Left forelimb (tissue), 1 donor: ENCODE results near the gene C1QTNF8.
"Not testable (repeated sequence)": the region's sequence is repeated elsewhere in the genome, so short reads cannot be mapped to it uniquely, and the experiment has no call there.

Source experiments
- DNase-seq: peaks from one replicate; pipeline ENCODE4 v3.0.0-alpha.2; 2018; ENCODE audit warnings: low spot score

Gene C1QTNF8

DNA sequence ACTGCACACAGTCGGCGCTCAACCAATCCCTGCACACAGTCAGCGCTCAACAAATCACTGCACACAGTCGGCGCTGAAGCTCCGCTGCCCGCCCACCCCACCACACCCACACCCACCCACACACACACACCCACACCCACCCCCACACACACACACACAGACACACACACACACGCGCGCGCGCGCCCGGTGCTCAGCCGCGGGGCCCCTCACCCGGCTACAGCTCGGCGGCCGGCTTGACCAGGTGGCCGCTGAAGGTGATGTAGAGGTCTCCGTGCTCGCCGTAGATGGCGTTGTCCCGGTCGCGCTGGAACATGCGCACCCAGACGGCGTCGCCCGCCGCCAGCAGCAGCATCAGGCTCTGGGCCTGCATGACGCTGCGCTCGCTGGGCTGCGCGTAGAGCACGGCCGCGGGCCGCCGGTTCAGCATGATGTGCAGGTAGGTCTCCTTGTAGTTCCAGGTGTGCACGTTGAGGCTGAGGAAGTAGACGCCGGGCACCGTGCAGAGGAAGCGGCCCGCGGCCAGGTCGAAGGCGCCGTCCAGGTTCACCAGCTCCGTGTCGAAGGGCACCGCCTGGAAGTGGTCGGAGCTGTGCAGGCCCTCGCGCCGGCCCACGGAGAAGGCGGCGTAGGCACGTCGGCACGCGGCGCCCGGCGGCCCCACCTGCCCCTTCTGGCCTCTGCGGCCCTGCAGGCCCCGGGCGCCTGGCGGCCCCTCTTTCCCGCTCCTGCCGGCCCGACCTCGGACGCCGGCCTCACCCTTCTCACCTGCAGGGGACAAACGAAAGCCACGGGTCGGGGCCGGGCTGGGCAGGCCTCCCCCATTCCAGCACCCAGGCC lies 2.5 kb downstream of the C1QTNF8 start:
- no peak for DNase-seq

DNA sequence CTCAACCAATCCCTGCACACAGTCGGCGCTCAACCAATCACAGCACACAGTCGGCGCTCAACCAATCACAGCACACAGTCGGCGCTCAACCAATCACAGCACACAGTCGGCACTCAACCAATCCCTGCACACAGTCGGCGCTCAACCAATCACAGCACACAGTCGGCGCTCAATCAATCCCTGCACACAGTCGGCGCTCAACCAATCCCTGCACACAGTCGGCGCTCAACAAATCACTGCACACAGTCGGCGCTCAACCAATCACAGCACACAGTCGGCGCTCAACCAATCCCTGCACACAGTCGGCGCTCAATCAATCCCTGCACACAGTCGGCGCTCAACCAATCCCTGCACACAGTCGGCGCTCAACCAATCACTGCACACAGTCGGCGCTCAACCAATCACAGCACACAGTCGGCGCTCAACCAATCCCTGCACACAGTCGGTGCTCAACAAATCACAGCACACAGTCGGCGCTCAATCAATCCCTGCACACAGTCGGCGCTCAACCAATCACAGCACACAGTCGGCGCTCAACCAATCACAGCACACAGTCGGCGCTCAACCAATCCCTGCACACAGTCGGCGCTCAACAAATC lies 3.3 kb downstream of the C1QTNF8 start:
- DNase-seq = not testable (repeated sequence)

GRCh38 chr16:1091992-1092552 lies 4.0 kb downstream of the C1QTNF8 start:
- no peak for DNase-seq

- no peak for DNase-seq
Observed at GRCh38 chr16:1090620-1091587, 5.1 kb downstream of the C1QTNF8 start.

- no peak for DNase-seq
Observed at GRCh38 chr16:1089822-1090619, 6.0 kb downstream of the C1QTNF8 start.

- DNase-seq = no peak
Observed at GRCh38 chr16:1089439-1089821, 6.6 kb downstream of the C1QTNF8 start.

- no peak for DNase-seq
Observed at GRCh38 chr16:1088295-1089170, 7.5 kb downstream of the C1QTNF8 start.

GRCh38 chr16:1086443-1086842 lies 9.6 kb downstream of the C1QTNF8 start:
- DNase-seq = not testable (repeated sequence)

DNA sequence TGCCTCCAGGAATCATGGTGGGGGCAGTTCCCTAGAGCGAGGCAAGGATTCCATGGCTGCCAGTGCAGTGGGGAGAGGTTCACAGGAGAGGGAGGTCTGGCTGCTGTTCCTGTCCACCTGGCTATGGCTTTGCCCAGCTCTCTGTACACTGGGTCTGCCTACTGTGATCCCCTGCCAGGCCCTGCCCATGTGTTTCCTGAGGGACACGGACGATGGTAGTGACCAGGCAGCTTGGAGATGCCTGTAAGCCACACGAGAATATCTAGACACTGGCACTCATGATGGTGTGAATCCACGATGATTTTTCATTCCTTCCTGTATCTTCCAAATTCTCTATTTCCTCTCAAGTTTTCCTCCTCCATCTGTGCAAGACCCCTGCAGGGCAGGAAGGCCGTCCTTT lies 11.1 kb downstream of the C1QTNF8 start:
- DNase-seq = no peak

GRCh38 chr16:1082952-1083675 lies 12.9 kb downstream of the C1QTNF8 start:
- no peak for DNase-seq

- no peak for DNase-seq
Observed at GRCh38 chr16:1082266-1082951, 13.6 kb downstream of the C1QTNF8 start.

DNA sequence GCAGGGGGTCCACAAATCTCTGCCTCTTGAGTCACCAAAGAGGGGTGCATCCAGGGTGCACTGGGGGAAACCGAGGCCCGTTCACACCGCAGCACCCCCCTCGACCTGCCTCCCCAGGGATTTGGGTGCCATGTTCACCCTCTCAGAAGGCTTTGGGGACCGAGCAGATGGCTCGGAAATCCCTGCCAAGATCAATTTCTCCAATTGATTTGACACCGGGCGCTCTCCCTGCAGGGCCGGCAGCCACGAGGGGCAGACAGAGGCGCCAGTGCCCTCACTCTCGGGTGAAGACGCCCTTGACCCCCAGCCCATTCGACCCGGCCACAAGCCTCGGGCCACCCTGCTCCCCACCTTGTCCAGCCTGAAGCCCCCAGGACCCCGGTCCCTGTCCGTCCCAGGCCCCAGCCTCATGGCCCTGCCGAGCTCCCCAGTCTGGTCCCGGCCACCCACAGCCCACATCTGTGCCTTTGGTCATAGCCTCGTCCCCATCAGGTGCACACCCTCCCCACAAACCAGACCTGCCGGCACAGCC lies 14.2 kb downstream of the C1QTNF8 start:
- no peak for DNase-seq

GRCh38 chr16:1080801-1081733 lies 15.0 kb downstream of the C1QTNF8 start:
- DNase-seq = no peak

- DNase-seq = no peak
Observed at GRCh38 chr16:1079786-1080525, 16.1 kb downstream of the C1QTNF8 start.

DNA sequence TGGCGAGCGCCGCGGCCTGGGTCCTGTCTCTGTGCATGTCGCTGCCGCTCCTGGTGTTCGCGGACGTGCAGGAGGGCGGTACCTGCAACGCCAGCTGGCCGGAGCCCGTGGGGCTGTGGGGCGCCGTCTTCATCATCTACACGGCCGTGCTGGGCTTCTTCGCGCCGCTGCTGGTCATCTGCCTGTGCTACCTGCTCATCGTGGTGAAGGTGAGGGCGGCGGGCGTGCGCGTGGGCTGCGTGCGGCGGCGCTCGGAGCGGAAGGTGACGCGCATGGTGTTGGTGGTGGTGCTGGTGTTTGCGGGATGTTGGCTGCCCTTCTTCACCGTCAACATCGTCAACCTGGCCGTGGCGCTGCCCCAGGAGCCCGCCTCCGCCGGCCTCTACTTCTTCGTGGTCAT lies 16.7 kb downstream of the C1QTNF8 start:
- no peak for DNase-seq

GRCh38 chr16:1078579-1079021 lies 17.4 kb downstream of the C1QTNF8 start:
- no peak for DNase-seq
